ENCODE data around the gene CH25H.
A peak's percentile ranks its signal among the peaks of the same experiment; 100 is the strongest.

CH25H gene

DNA sequence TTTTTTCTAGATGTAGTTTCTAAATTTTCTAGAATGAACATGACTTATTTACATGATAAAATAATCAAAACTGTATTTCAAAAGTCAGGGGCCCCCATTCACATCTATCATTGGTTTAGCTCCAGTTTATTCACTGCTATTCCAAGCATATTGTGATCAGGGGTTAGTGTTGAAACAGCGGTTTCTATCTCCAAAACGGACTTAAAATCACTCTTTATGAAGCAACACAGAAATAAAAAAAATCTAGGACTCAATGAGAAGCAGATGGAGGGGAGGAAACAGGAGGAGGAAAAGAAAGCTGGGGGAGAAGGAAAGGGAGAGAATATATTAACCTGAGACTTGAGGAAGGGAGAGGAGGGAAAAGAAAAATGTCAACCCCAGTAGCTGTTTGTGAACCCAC lies 14.8 kb upstream of the CH25H start:
- no peak for DNase-seq (ENCODE audit: low spot score)
- CTCF ChIA-PET, result interaction anchor here (1.0 kb wide), 1 partner anchor 287 kb away, joined by 3 read pairs; no protein-coding TSS in a partner anchor
- H3K27ac ChIP-seq, result no peak overlapping the region
- POLR2A ChIA-PET (ENCODE audit: low non-redundant PET), result no interaction called here
- TF ChIP-seq, protein P1, sequence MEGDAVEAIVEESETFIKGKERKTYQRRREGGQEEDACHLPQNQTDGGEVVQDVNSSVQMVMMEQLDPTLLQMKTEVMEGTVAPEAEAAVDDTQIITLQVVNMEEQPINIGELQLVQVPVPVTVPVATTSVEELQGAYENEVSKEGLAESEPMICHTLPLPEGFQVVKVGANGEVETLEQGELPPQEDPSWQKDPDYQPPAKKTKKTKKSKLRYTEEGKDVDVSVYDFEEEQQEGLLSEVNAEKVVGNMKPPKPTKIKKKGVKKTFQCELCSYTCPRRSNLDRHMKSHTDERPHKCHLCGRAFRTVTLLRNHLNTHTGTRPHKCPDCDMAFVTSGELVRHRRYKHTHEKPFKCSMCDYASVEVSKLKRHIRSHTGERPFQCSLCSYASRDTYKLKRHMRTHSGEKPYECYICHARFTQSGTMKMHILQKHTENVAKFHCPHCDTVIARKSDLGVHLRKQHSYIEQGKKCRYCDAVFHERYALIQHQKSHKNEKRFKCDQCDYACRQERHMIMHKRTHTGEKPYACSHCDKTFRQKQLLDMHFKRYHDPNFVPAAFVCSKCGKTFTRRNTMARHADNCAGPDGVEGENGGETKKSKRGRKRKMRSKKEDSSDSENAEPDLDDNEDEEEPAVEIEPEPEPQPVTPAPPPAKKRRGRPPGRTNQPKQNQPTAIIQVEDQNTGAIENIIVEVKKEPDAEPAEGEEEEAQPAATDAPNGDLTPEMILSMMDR (conservative IDR thresholded peaks at IDR 0.05; ENCODE audit: low read depth), result no peak

DNA sequence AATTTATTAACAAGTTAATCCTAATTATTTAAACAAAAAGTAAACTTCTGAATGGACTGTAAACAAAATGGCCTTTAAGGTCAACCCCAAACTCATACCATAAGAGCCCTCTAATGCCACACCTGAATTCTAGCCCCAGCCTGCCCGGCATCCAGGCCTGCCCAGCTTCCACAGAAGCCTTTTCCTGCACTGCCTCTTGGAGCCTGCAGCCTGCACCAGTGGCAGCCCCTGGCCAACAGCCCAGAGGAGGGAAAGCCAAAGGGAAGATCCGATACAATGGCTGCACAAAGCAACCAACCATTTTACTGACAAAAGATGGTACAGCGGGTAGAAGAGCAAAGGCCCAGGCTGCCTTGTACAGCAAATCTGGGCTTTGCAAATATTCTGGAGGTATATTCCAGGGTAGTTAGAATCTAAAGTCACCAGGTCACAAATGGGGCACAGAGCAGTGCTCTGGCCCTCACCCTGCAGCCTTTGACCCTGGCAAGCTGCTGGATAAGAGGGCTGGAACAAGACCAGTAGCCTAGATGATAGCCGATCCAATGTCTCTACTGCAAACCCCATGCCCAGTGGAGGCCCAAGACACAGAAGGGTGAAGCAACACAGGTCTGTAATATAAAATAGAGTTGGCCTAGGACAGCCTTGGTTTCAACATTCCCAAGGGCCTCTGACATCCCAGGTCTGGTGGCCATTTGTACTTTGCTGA lies 12.5 kb upstream of the CH25H start:
- POLR2A ChIA-PET (ENCODE audit: low non-redundant PET), result interaction anchor here (0.6 to 0.7 kb wide), 2 partner anchors 195 to 227 kb away, joined by 3 read pairs; partner anchors contain the start of gene IFIT5

DNA sequence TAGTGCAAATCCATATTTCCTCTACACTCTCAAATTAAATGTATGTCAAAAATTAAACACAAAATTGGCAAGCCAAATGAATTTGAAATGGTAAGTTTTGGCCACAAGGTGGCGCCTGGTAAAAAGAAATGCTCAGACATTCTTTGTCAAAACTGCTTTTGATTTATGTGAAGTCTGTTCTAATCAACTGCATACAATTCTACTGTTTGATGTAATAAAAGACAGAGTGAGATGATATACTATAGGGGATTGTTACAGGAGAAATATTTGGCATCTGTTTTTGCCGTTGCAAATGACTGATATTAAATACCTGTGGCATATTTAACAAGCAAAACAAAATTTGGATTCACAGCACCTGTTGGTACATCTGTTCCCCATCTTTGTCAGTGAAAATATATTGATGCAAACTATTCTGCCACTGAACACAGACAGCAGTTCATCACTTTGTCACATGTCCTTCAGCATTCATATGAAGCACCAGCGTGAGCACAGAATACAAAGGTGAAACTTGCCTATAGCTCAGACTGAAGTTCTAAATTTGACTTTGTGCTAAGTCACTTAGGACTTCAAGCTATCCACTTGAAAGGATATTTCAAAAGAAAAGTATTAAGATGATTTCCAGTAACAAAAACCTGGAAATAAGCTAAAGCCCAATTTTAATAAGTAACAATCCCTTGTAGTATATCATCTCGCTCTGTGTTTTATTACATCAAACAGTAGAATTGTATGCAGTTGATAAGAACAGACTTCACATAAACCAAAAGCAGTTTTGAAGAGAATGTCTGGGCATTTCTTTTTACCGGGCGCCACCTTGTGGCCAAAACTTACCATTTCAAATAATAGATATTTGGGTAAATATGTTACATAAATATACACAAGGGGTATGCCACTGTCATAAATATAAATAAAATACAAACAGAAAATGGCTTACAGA lies 10.2 kb upstream of the CH25H start:
- no peak overlapping the region for H3K27ac ChIP-seq
- CTCF ChIA-PET, result interaction anchor here (0.6 to 2.0 kb wide), 17 partner anchors 10 to 1590 kb away, joined by 3 to 17 read pairs (median 4); partner anchors contain the start of genes CH25H and FAS
- no peak for DNase-seq (ENCODE audit: low spot score)
- POLR2A ChIA-PET (ENCODE audit: low non-redundant PET), result no interaction called here
- TF ChIP-seq, protein P1 (conservative IDR thresholded peaks at IDR 0.05; ENCODE audit: low read depth), result peak; percentile 60

More for the DNA sequence above, 12.5 kb upstream of the CH25H start:
- TF ChIP-seq, protein P1 (conservative IDR thresholded peaks at IDR 0.05; ENCODE audit: low read depth), result no peak
- CTCF ChIA-PET, result interaction anchor here (1.0 to 1.5 kb wide), 2 partner anchors 25 to 285 kb away, joined by 3 to 4 read pairs; no protein-coding TSS in a partner anchor
- H3K27ac ChIP-seq, result peak overlapping the region; percentile 53
- DNase-seq (ENCODE audit: low spot score), result no peak

DNA sequence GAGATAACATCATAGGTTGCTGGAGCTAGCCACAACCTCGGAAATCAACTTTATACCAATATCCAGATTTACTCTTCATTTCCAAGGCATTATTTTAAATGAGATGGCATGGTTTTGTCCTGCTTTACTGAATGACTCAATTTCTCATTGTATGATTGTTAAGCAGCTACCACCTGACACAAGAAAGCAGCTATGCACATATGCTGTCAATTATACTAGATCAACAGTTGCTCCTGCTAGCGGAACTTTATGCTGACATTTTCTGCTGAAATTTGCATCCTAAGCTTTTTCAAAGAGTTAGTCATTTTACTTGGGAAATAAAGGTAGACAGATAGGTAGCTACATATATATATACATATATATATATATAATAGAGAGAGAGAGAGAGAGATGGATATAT lies 8.9 kb upstream of the CH25H start:
- no peak for DNase-seq (ENCODE audit: low spot score)
- POLR2A ChIA-PET (ENCODE audit: low non-redundant PET), result no interaction called here
- CTCF ChIA-PET, result interaction anchor here (0.7 to 2.8 kb wide), 4 partner anchors 35 to 281 kb away, joined by 3 to 11 read pairs (median 4); partner anchors contain the start of gene LIPA

DNA sequence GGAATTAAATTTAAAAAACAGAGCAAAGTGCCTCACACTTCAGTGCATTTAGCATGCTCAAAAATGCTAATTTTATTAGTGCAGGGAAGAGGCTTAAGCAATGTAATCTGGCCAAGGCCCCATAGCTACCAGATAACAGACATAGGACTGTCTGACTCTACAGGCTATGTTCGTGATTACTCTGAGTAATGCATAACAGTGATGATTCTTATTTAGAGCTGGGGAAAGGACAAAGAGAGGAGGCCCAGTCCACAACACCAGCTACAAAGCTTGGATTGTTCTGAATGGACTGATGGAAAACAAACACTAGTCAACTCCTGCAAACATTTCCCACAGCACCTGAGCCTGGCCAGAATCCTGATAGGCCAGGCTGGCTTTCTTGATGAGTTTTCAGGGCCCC lies 8.4 kb upstream of the CH25H start:
- CTCF ChIA-PET, result interaction anchor here (0.7 to 2.8 kb wide), 4 partner anchors 35 to 281 kb away, joined by 3 to 11 read pairs (median 4); partner anchors contain the start of gene LIPA

More for the DNA sequence above, 8.9 kb upstream of the CH25H start:
- TF ChIP-seq, protein P1 (conservative IDR thresholded peaks at IDR 0.05; ENCODE audit: low read depth), result no peak
- H3K27ac ChIP-seq, result no peak overlapping the region

More for the DNA sequence above, 8.4 kb upstream of the CH25H start:
- TF ChIP-seq, protein P1 (conservative IDR thresholded peaks at IDR 0.05; ENCODE audit: low read depth), result no peak
- POLR2A ChIA-PET (ENCODE audit: low non-redundant PET), result no interaction called here
- DNase-seq (ENCODE audit: low spot score), result no peak
- H3K27ac ChIP-seq, result no peak overlapping the region
